HG02943 (cell line): ENCODE measurements around the gene TSPAN14.
A peak's percentile ranks its signal among the peaks of the same experiment; 100 is the strongest.

Experiments used
- ATAC-seq: cut with Tn5 transposase; IDR thresholded peaks from one replicate; pipeline ENCODE4 v1.9.1; 2021; ENCODE audit warnings: mild to moderate bottlenecking, low read depth, moderate library complexity; ENCODE audit not compliant: unreplicated experiment

The TSPAN14 gene

DNA sequence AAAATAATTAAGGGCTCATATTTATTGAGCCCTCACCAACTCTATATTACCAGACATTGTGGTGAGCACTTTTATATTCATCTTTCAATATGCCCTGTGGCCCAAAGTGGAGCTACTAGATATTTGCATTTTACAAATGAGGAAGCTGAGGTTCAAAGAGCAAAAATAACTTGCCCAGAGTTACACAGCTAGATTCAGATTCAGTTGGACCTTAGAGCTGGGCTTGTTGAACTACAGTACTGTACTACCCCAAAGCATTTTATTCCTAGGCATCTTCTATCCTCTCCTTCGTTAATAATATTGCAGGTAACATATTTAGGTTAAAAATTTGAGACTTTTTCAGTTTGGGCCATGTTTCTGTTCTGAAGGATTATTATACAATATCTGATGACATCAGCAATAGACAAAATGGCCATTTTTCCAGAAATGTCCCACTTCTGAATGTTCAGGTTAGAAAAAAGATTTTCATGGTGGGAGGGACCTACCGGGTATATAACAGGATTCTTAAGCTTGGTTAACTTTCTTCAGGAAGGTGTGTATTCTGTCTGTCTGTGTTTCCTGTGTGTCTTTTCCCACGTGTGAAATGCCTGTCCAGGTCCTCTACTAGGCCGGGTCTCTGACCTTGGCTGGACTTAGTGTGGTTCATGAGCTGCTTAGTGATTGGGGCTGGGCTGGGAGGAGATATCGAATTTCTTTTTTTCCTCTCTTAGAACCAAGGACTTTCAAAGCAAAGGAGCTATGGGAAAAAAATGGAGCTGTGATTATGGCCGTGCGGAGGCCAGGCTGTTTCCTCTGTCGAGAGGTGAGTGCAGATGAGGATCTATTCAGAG is 32.2 kb upstream of the TSPAN14 start:
- peak; percentile 92 for ATAC-seq

DNA sequence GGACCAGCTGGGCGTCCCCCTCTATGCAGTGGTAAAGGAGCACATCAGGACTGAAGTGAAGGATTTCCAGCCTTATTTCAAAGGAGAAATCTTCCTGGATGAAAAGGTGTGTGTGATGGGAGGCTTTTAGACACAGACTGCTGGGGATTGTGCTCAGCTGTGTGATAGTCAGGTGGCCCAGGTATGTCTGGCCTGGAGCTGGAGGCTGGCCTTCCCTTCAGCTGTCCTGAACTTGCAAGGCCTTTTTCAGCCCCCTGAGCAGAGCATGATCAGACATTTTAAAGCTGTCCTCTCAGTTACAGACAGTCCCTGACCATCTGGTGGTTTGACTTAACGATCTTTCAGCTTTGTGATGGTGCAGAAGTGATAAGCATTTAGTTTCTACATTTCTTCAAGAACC is 28.2 kb upstream of the TSPAN14 start:
- no peak for ATAC-seq

DNA sequence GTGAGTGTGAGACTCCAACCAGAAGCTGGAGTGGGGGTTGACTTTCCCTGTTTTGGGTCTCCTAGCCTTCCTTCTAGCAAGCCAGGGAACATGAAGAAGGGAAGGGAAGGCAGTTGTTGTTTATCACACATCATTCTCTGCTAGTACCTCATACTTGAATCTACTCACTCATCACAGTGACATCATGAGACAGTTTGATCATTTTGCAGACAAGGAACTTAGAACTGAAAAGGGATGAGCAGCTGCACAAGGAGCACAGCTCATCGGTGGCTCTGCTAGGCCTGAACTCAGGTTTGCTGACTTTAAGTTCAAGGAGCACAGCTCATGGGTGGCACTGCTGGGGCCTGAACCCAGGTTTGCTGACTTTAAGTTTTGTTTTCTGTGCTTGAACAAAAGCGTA is 26.6 kb upstream of the TSPAN14 start:
- no peak for ATAC-seq

DNA sequence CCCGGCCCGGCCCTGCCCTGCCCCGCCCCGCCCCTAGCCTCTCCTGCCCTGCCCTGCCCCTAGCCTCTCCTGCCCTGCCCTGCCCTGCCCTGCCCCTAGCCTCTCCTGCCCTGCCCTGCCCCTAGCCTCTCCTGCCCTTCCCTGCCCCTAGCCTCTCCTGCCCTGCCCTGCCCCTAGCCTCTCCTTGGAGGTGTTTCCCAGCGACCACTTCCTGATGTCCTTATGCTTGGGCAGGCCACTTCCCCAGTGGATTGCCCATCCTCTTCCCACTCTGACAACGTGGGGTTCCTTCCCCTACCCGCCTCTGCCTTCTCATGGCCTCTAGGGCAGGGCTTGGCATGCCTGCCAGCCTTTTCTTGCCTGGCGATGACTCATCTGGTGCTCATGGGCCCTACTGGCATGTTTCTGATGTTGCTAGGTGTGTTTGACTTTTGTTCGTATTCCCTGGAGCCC is 24.6 kb upstream of the TSPAN14 start:
- no peak for ATAC-seq

DNA sequence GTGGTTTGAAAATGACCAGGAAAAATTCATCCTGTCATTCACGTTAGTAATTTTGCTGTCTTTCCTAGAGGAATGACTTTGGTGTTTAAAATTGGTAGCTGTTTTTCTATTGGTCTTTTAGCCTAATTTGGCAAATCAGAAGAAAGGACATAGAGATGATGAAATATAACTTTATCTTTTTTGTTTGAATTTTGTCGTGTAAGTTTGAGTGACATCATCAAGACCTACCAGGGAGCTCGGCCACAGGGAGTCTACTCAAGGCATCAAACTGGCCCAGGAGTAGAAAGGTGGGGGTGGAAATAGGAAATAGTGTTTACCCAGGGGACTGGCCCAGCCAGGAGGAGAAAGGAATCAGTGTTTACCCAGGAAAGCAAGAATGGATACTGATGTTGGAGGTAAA is 21.0 kb upstream of the TSPAN14 start:
- ATAC-seq: no peak

DNA sequence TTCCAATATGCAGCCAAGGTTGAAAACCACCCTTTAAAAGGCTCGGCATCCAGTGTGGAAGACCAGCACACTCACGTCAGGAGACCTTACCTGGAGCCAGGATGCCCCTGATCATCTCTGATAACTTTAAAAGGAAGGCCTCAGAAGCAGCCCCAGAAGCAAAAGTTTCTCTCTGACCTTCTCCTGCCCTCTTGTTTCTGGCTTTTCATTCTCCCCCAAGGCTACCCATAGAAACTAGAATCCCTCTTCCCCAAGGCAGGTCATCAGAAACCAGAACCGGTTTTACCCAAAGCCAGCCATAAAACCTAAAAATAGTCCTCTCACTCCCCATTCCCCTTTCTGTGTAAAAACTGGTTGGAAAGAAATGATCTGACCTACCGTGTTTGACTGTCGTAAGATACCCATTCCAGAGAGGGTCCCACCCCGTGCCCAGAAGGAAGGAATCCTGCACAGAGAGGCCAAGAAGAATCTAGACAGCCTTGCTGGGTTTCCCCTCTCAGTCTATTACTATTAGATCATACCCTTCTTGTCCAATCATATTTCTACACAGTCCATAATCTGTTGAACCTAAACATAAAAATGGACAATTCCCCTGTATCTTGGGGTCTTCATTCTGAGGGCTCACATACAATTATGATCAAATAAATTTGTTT is 17.5 kb upstream of the TSPAN14 start:
- ATAC-seq: no peak

DNA sequence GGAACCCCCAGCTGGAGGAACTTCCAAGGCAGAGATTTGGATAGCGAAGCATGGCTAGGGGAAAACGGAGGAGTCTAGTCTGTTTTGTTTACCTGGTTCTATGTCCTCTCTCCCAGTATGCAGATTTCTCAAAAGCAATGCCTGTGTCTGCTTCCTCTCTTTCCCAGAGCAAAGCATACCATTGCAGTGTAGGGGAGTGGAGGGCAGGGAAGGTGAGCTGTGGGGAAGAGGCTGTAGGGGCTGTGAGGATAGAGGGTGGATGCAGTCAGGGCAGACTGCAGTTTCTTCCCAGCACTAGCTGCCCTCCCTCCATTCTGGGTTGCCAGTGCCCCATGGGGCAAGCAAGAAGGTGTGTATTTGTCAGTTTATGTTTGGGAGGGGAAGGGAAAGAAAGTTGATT is 16.9 kb upstream of the TSPAN14 start:
- no peak for ATAC-seq

DNA sequence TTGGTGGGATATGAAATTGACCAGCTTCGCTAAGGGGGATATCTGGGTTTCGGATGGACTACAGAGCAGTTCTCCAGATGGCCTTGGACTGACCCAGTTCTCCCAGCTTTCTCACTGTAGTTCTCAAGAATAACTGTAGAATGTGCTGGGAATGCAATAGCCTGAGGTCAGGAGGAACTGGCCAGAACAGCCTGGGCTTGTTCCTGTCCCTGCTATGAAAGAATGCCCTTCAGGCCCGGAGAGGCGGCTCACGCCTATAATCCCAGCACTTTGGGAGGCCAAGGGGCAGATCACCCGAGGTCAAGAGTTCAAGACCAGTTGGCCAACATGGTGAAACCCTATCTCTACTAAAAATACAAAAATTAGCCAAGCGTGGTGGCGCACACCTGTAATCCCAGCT is 12.3 kb upstream of the TSPAN14 start:
- no peak for ATAC-seq

DNA sequence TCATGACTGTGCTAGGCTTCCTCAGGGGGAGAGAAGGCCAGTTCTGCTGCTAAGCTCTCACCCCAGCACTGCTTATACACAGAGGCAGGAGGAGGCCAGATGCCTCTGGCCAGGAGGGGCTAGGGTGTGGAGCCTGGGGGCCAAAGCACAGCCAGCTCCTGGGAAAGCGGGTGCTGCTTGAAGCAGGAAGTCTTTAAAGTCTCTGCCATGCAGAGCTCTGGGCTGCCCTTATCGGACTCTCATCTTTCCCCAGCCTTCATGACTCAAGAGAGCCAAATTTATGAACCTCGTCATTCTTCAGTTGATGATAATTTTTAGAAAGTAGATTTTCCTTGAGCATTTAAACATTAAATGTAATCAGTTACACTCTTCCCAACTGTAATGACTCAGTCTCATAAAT is 11.2 kb upstream of the TSPAN14 start:
- ATAC-seq: no peak

DNA sequence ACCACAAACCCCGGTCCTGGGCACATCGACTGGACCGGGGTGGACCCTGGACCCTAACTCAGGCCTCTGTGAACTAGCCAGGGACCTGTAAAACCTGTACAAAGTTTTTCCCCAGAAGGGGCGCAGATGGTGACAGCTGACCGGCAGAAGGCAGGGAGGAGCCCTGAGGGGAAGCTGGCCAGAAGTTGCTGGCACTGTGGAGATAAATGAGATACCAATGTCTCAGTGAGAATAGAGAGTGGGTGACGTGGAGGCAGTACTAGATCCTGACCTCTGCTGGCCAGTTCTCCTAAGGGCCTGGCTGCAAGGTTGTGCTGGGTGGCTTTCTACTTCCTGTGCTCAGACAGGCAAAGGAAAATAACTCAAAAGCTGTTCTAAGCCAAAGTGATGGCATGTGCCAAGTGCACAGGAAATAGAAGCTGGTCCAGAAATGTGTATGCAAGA is 10.6 kb upstream of the TSPAN14 start:
- peak; percentile 57 for ATAC-seq

DNA sequence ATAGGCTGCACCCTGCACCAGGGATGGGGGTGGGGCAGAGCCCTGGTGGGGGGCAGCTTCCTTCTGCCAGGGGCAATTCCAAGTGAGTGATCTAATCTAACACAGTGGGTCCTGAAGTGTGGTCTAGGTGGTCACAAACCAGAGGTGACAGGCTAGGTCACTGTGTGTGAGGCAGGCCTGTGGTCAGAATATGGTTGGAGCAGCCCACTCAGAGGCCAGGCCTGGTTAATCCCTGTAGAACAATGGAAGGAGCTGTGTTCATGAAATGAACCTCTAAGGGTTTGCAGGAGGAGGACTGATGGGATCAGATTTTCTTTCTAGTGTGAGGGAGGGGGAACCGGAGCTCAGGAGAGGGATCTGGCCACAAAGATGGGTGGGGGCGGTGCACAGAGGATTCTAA is 10.0 kb upstream of the TSPAN14 start:
- no peak for ATAC-seq

DNA sequence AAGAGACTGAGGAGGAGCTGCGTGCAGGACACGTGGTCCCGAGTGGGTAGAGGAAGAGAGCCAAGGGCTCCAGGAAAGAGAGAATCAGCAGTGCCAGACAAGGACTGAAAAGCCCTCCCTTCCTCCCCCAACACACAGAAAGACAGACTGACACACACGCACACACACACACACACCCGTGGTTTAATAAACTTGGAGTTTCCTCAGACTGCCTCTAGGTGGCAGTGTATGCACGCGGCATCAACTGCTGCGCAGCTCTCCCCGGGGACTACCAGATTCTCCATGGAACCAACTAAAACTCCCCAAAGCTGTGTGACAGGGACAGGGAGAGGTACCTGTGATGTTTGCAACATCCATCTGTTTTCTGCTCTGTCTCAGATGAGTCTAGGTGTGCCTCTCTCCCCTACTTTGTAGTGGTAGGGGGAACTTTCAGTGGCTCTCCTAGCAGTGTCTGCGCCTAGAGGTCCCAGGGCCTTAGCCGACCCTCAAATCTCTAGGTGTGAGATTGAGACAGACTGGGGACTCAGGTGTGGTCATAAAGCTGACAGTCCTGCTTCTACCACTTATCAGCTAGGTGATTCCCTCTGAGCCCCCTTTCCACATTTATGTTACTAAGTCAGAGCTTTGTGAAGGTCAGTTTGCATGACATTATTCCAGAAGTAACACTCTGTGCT is 9.3 kb upstream of the TSPAN14 start:
- ATAC-seq: peak; percentile 72

DNA sequence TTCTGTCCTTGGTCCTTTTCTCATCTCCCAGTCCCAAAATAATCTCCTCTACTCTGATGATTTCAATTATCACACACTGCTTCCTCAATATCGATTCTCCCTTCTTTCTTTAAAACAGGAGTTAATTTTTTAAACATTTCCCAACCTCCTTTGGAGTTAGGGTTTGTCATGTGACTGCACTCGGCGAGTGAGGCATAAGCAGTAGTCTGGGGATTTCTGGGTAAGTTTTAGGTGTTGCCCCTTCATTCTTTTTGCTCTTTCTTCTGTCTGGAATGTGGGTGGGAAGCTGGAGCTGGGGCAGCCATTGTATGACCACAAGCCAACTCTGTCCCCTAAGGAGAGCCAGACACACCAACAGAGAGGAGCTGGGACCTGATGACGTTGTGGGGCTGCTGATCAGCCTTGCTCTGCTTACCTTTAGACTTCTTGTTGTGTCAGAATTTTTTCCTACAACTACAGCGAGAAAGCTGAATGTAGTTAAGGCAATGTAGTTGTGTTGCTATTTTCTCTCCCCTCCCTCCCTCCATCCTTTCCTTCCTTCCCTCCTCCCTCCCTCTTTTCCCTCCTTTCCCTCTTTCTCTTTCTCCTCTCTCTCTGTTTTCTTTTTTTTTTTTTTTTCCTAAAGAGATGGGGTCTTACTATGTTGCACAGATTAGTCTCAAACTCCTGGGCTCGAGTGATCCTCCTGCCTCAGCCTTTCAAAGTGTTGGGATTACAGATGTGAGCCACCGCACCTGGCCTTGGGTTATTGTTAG is 6.5 kb upstream of the TSPAN14 start:
- ATAC-seq: no peak

DNA sequence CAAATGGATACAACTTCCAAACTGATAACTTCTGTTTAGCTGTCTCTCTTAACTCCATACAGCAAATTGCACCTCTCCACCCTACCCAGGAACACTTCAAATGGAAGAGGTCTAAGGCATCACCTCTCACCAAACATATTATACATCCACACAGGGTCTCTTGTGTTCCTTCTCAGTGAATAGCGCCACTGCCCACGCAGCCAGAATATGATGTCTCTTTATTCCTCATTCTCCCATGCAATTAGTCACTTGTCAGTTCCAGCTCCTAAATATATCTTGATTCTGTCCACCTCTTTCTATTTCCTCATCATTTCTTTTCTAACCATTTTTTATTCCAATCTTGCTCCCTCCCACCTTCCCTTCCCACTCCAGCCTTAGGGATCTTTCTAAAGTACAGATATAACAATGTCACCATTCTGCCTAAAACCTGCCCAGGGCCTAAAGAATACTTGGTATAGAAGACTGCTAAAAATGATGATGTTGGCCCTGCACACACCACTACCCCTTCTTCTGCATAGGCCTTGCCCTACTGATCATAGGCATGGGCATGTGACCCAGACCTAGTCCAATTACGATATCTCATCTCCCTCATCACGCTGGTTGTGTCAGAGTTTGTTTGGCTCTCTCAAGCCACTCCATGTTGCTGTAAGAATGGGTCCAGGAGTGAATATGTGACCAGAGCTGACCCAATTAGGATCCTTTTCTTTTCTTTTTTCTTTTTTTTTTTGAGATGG is 5.7 kb upstream of the TSPAN14 start:
- no peak for ATAC-seq

DNA sequence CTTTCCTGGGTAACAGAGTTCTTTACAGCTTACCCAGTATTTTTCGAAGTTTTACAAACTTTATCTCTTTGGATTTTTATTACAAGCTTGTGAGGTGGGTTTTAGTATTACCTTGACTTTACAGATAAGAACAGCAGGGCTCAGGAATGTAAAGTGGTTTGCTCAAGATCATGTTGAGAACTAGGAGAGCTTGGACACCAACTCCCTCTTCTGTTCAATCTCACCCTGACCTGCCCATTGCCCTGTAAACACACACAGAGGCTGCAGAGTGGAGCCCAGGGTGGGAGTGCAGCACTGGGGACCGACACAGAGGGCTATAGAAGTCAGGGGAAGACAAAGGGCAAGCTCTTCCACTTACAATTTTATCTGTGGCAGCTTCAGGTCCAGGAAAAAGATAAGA is 4.6 kb upstream of the TSPAN14 start:
- ATAC-seq: no peak

DNA sequence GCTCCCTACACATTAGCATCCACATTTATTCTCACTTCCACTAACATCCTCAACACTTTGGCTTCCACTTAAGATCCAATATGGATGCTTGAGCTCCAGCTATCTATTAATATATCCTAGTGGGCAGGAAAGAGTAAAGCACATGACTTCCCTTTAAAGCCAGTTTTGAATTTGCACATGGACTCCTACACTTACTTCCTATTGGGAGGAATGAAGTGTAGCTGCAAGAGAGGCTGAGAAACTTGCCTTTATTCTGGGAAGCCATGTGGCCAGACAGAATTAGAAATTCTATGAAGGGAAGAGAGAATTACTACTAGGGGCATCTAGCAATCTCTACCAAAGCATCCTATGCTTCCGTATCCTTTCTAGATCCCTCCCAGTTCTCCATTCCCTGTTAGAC is 3.0 kb upstream of the TSPAN14 start:
- no peak for ATAC-seq

DNA sequence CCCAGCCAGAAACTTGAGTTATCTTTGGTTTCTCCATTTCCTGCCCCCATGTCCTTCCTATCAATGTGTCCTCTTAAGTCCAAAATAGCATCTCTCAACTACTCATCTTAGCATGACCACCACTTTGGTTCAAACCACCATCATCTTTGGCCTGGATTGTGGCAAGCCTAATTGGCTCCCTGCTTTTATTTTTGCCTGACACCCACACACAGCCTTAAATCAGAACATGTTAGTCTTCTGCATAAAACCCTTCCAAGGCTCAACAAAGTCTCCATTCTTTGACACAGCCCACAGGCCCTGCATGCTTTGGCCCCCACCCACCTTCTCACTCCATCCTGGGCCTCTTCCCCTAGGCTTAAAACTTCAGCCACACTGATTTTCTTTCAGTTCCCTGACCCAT is 2.0 kb upstream of the TSPAN14 start:
- ATAC-seq: no peak

DNA sequence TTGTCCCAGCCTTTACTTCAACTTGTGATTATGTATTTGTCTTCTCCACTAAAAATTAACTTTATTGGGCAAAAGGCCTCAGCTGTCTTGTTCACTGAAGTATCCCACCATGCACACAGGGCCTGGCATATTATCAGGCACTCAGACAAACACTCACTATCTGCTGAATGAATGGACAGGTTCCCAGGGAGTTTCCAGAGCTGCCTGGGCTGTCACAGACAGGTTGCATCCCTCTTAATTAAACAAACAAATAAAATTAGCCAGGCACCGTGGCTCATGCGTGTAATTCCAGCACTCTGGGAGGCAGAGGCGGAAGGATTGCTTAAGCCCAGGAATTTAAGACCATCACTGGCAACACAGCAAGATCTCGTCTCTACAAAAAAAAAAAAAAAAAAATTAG is 1.5 kb upstream of the TSPAN14 start:
- ATAC-seq: no peak

DNA sequence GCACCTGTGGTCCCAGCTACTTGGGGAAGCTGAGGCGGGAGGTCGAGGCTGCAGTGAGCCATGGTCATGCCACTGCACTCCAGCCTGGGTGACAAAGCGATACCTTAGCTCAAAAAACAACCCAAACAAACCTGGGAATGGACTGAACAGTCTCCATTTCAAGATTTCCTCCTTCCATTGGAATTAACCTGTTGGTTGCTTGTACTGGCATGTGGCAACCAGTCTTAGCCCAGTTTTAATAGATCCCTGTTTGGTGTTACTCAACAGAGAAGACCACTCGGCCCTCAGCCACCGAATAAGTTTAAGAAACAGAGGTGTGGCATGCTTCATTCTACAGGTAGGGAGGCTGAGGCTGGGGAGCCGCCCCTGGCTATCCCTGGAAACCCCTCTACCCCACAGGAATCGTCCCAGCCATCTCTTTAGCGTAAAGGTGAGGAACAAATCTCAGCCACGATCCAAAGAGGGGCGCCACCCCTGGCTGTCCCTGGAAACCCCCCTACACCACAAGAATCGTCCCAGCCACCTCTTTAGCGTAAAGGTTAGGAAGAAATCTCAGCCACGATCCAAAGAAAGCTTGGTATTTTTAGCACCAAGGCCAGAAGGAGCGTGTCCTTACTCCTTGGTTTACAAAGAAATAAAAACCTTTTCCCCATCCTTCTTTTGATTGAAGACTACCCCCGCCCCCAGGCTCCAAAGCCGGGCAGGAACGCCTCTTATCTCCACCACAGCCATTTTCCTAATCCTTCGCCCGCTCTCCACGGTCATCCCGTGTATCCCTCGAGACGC is 861 bp upstream of the TSPAN14 start:
- no peak for ATAC-seq
